Neural crest cell (in vitro differentiated cells): ENCODE measurements around the gene TMEM109. TPM values are rescaled to one million over a fixed set of nuclear protein-coding genes. Genes with fewer than 3 reads are reported as not detected.
A peak's percentile ranks its signal among the peaks of the same experiment; 100 is the strongest.

Experiments
- DNase-seq: peaks from one replicate; pipeline ENCODE4 v3.0.0; 2021; ENCODE audit warnings: low read depth, mixed read lengths, low spot score
- H3K27ac Mint-ChIP-seq: one replicate; pipeline ENCODE4 v1.8.0; 2021; ENCODE audit warnings: mild to moderate bottlenecking, mixed read lengths; ENCODE audit not compliant: unreplicated experiment
- H3K27me3 Mint-ChIP-seq: 2 replicates; pipeline ENCODE4 v1.8.0; 2021; ENCODE audit warnings: low read depth, mild to moderate bottlenecking, mixed read lengths
- H3K36me3 Mint-ChIP-seq: 2 replicates; pipeline ENCODE4 v1.8.0; 2021; ENCODE audit warnings: low read depth, mild to moderate bottlenecking, mixed read lengths
- H3K4me1 Mint-ChIP-seq: 2 replicates; pipeline ENCODE4 v1.8.0; 2021; ENCODE audit warnings: mixed read lengths
- H3K4me3 Mint-ChIP-seq: one replicate; pipeline ENCODE4 v1.8.0; 2021; ENCODE audit warnings: mild to moderate bottlenecking, mixed read lengths
- H3K9me3 Mint-ChIP-seq: 2 replicates; pipeline ENCODE4 v1.8.0; 2021; ENCODE audit warnings: mixed read lengths
- CTCF ChIP-seq: fragments of 200-600 bp; sonication (generic); conservative IDR thresholded peaks from 2 replicates; pipeline ENCODE4 v1.5.0; 2021; ENCODE audit warnings: antibody characterized with exemption, mild to moderate bottlenecking
- total RNA-seq: library from RNA; stranded (reverse); gene quantifications from 2 replicates; pipeline ENCODE4 v1.2.1, GENCODE V29; 2021

The TMEM109 gene
- total RNA-seq, 1 donor from 2014 or later, result 64.4 TPM

GRCh38 chr11:60910281-60910687 is 3.7 kb upstream of the TMEM109 start:
- H3K36me3 Mint-ChIP-seq, result no peaks in the 10 kb centered on the region
- peaks cover 38% of the 10 kb centered on the region for H3K4me1 Mint-ChIP-seq

DNA sequence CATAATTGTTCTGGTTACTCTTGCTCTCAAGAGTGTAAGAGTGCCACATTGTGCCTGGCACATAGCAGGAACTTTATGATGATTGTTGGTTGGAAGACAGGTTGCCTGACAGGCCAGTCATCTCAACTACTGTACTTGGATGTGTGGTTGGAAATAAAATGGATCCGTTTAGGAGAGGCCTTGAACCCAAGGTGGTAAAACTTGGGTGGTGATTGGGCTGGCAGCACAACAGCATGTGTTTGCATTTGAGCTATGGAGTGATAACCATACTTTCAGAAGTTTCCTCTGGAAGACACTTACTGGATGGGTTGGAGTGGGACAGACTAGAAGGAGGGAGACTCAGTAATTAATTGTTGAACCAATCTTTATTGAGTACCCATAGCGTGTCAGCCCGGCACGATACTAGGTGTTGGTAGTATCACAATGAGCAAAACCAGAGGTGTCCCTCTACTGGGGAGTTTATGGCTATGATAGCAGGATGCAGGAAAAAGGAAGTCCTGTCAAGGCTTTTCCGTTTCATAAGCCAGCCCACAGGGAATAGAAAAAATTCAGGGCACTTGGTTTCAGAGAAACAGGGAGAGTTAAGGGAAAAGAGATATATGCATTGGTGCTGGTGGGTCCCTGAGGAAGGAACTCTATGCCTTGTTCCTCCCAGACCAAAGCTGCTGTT is 3.1 kb upstream of the TMEM109 start:
- peaks cover 38% of the 10 kb centered on the region for H3K4me1 Mint-ChIP-seq
- H3K4me3 Mint-ChIP-seq, result peak overlapping the region; percentile 63
- peaks cover 41% of the 10 kb centered on the region for H3K27me3 Mint-ChIP-seq
- H3K9me3 Mint-ChIP-seq, result no peaks in the 10 kb centered on the region
- DNase-seq, result no peak
- no peak overlapping the region for H3K27ac Mint-ChIP-seq
- peaks cover under 1% of the 10 kb centered on the region for H3K36me3 Mint-ChIP-seq
- no peak for TF ChIP-seq CTCF

More at GRCh38 chr11:60910281-60910687, 3.7 kb upstream of the TMEM109 start:
- Mint-ChIP-seq H3K27me3 (peaks cover 41% of the 10 kb centered on the region), H3K4me3 (no peak overlapping the region), H3K9me3 (no peaks in the 10 kb centered on the region), H3K27ac (no peak overlapping the region)
- DNase-seq, result no peak
- TF ChIP-seq CTCF, result no peak

- H3K9me3 Mint-ChIP-seq, result no peaks in the 10 kb centered on the region
- H3K36me3 Mint-ChIP-seq, result peaks cover 2% of the 10 kb centered on the region
- H3K27me3 Mint-ChIP-seq, result peaks cover 36% of the 10 kb centered on the region
- peaks cover 41% of the 10 kb centered on the region for H3K4me1 Mint-ChIP-seq
- peak overlapping the region; percentile 30 for H3K27ac Mint-ChIP-seq
- no peak for TF ChIP-seq CTCF
- H3K4me3 Mint-ChIP-seq, result peak overlapping the region; percentile 97
- DNase-seq, result no peak
Measured at GRCh38 chr11:60912223-60912850, 1.6 kb upstream of the TMEM109 start.

GRCh38 chr11:60912851-60913528 is 968 bp upstream of the TMEM109 start:
- no peaks in the 10 kb centered on the region for H3K9me3 Mint-ChIP-seq
- DNase-seq, result no peak
- H3K27me3 Mint-ChIP-seq, result peaks cover 32% of the 10 kb centered on the region
- H3K36me3 Mint-ChIP-seq, result peaks cover 2% of the 10 kb centered on the region
- H3K27ac Mint-ChIP-seq, result peak overlapping the region; percentile 99
- no peak for TF ChIP-seq CTCF
- peak overlapping the region; percentile 97 for H3K4me3 Mint-ChIP-seq
- H3K4me1 Mint-ChIP-seq, result peaks cover 41% of the 10 kb centered on the region

DNA sequence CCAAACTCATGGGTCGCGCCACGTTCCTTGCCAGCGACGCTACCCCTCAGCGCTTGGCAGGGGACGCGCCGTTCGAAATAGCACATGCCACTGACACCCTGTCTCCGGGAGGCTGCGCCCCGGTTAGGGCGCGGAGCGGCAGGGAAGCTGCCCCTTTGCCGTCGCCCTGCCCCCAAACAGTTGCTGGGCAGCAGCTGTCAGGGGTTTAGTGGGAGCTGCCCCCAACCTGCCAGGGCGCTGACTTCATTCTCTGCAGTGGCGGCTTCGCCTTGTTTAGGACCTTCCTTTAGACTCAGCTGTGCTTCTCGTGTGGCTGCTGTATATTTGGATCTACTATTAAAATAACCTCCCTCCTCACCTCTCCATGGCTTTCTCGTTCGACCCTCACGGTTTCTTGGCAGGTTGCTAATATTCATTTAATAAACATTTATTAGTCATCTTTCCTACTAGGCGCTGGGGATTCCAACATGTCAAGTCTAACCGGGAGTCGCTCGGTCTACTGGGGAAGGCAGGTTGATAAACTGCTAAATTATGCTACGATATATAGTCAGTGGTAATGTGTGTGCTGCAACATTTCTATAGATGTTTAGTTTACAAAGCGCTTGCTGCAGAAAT is 782 bp downstream of the TMEM109 start:
- DNase-seq, result peak; percentile 25
- Mint-ChIP-seq H3K36me3 (peaks cover 2% of the 10 kb centered on the region), H3K4me3 (peak overlapping the region; percentile 97), H3K27me3 (peaks cover 14% of the 10 kb centered on the region), H3K27ac (peak overlapping the region; percentile 93), H3K4me1 (peaks cover 41% of the 10 kb centered on the region), H3K9me3 (no peaks in the 10 kb centered on the region)
- no peak for TF ChIP-seq CTCF
